GM12878 (cell line): ENCODE data around the gene PALLD.

Source experiments
- CREB1 ChIP-seq: IDR thresholded peaks from 2 replicates; pipeline ENCODE4 v1.6.1; 2012; ENCODE audit warnings: low read depth, mild to moderate bottlenecking, inconsistent platforms
- EZH2 ChIP-seq: IDR thresholded peaks from 2 replicates; pipeline ENCODE4 v1.6.1; 2012; ENCODE audit warnings: low read depth, mild to moderate bottlenecking, control low read depth, inconsistent platforms, low read length, borderline replicate concordance; ENCODE audit not compliant: control insufficient read depth
- PAX5 ChIP-seq: IDR thresholded peaks from 2 replicates; pipeline ENCODE4 v1.6.1; 2011; ENCODE audit warnings: low read depth, low read length, borderline replicate concordance
- POLR2A ChIP-seq: IDR thresholded peaks from 2 replicates; pipeline ENCODE4 v1.6.1; 2011; ENCODE audit warnings: low read depth, mild to moderate bottlenecking, low read length
- RAD21 ChIP-seq: IDR thresholded peaks from 2 replicates; pipeline ENCODE4 v1.6.1; 2011; ENCODE audit warnings: mild to moderate bottlenecking, low read depth, low read length, moderate library complexity; ENCODE audit not compliant: insufficient read depth
- RFX5 ChIP-seq: IDR thresholded peaks from 2 replicates; pipeline ENCODE4 v1.6.1; 2011; ENCODE audit warnings: low read depth, low read length, improper control_type of control experiment
- SIX5 ChIP-seq: IDR thresholded peaks from 2 replicates; pipeline ENCODE4 v1.6.1; 2011; ENCODE audit warnings: mild to moderate bottlenecking, low read depth, low read length, moderate library complexity; ENCODE audit not compliant: severe bottlenecking
- TF ChIP-seq, protein P1 (sequence below), 3 experiments: IDR thresholded peaks in 2 of 3; conservative IDR thresholded peaks in 1 of 3; 2 replicates each; pipeline ENCODE4 v1.5.1; 2011; ENCODE audit warnings: low read depth in 3 of 3, low read length in 3 of 3, mild to moderate bottlenecking in 3 of 3, control low read depth in 2 of 3, moderate library complexity in 2 of 3, inconsistent platforms in 1 of 3, mixed read lengths in 1 of 3; ENCODE audit not compliant: control insufficient read depth in 2 of 3, insufficient read depth in 1 of 3; ENCODE audit errors: extremely low read depth in 1 of 3
- TF ChIP-seq, protein P2 (sequence below): IDR thresholded peaks from 2 replicates; pipeline ENCODE4 v1.6.1; 2012; ENCODE audit warnings: low read depth, low read length, improper control_type of control experiment
- TF ChIP-seq, protein P3 (sequence below): fragments of 450-650 bp; IDR thresholded peaks from 2 replicates; pipeline ENCODE4 v1.6.1; 2018; ENCODE audit warnings: borderline replicate concordance, mild to moderate bottlenecking; ENCODE audit not compliant: partially characterized antibody

DNA sequence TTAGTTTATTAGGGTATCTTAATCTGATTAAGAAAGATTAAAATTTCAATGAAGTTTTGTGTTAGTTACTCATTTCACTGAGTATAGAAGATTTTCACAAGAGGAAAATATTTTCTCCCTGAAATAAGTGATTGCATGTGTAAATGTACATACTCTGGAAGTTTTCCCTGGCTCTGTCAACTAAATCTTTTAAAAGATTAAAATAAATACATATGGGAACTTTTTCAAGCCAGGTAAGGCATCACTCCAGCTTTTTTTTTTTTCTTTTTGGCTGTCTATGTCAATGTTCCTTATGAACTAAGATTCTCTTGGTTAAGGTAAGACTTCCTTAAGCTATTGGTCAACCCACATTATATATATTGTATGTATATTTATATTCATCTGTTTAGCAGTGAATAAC is 395.6 kb downstream of the PALLD start:
- TF ChIP-seq, protein P1, sequence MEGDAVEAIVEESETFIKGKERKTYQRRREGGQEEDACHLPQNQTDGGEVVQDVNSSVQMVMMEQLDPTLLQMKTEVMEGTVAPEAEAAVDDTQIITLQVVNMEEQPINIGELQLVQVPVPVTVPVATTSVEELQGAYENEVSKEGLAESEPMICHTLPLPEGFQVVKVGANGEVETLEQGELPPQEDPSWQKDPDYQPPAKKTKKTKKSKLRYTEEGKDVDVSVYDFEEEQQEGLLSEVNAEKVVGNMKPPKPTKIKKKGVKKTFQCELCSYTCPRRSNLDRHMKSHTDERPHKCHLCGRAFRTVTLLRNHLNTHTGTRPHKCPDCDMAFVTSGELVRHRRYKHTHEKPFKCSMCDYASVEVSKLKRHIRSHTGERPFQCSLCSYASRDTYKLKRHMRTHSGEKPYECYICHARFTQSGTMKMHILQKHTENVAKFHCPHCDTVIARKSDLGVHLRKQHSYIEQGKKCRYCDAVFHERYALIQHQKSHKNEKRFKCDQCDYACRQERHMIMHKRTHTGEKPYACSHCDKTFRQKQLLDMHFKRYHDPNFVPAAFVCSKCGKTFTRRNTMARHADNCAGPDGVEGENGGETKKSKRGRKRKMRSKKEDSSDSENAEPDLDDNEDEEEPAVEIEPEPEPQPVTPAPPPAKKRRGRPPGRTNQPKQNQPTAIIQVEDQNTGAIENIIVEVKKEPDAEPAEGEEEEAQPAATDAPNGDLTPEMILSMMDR (IDR thresholded peaks at IDR 0.05 in 2 of 3, conservative IDR thresholded peaks at IDR 0.05 in 1 of 3; ENCODE audit: control insufficient read depth in 2 of 3, extremely low read depth in 1 of 3, insufficient read depth in 1 of 3, low read depth in 3 of 3, low read length in 3 of 3) = no peak
- TF ChIP-seq SIX5 (no peak), POLR2A (no peak), CREB1 (no peak), RFX5 (no peak), RAD21 (no peak), PAX5 (no peak), EZH2 (no peak)
- TF ChIP-seq, protein P2, sequence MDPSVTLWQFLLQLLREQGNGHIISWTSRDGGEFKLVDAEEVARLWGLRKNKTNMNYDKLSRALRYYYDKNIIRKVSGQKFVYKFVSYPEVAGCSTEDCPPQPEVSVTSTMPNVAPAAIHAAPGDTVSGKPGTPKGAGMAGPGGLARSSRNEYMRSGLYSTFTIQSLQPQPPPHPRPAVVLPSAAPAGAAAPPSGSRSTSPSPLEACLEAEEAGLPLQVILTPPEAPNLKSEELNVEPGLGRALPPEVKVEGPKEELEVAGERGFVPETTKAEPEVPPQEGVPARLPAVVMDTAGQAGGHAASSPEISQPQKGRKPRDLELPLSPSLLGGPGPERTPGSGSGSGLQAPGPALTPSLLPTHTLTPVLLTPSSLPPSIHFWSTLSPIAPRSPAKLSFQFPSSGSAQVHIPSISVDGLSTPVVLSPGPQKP = no peak
- TF ChIP-seq, protein P3, sequence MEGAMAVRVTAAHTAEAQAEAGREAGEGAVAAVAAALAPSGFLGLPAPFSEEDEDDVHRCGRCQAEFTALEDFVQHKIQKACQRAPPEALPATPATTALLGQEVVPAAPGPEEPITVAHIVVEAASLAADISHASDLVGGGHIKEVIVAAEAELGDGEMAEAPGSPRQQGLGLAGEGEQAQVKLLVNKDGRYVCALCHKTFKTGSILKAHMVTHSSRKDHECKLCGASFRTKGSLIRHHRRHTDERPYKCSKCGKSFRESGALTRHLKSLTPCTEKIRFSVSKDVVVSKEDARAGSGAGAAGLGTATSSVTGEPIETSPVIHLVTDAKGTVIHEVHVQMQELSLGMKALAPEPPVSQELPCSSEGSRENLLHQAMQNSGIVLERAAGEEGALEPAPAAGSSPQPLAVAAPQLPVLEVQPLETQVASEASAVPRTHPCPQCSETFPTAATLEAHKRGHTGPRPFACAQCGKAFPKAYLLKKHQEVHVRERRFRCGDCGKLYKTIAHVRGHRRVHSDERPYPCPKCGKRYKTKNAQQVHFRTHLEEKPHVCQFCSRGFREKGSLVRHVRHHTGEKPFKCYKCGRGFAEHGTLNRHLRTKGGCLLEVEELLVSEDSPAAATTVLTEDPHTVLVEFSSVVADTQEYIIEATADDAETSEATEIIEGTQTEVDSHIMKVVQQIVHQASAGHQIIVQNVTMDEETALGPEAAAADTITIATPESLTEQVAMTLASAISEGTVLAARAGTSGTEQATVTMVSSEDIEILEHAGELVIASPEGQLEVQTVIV = no peak
